Gastrocnemius medialis (tissue), 4 donors: ENCODE measurements around the gene C1QTNF6. TPM values are rescaled to one million over a fixed set of nuclear protein-coding genes. Genes with fewer than 3 reads are reported as not detected.

Source experiments
- ATAC-seq, 2 donors: fragments of 150-250 bp; one replicate each; pipeline ENCODE4 v1.9.1; 2016
- DNase-seq, 2 donors: peaks; one replicate each; pipeline ENCODE4 v3.0.0-alpha.2; 2019
- H3K27ac ChIP-seq, 4 donors: fragments of 200-600 bp; sonication (generic); 1 replicate in 1 of 4; 2 replicates in 3 of 4; pipeline ENCODE4 v1.5.1; 2016 to 2018; ENCODE audit warnings: mild to moderate bottlenecking in 2 of 4, moderate library complexity in 1 of 4
- H3K27me3 ChIP-seq, 3 donors: fragments of 200-600 bp; sonication (generic) in 2 of 3; 1 replicate in 1 of 3; 2 replicates in 2 of 3; pipeline versions ENCODE4 v1.5.1 to v1.6.0; 2016 to 2019; ENCODE audit warnings: mild to moderate bottlenecking in 1 of 3, moderate library complexity in 1 of 3
- H3K36me3 ChIP-seq, 2 donors: fragments of 200-600 bp; sonication (generic) in 1 of 2; one replicate each; pipeline ENCODE4 v1.5.1; 2017 to 2018
- H3K4me1 ChIP-seq, 2 donors: fragments of 200-600 bp; sonication (generic) in 1 of 2; one replicate each; pipeline ENCODE4 v1.5.1; 2016 to 2017; ENCODE audit warnings: mild to moderate bottlenecking in 2 of 2
- H3K4me3 ChIP-seq, 4 donors: fragments of 200-600 bp; sonication (generic) in 3 of 4; 1 replicate in 1 of 4; 2 replicates in 3 of 4; pipeline ENCODE4 v1.5.1; 2016 to 2019; ENCODE audit warnings: mild to moderate bottlenecking in 2 of 4
- H3K9me3 ChIP-seq, 3 donors: fragments of 200-600 bp; sonication (generic) in 2 of 3; 1 replicate in 1 of 3; 2 replicates in 2 of 3; pipeline ENCODE4 v1.5.1; 2016 to 2019
- CTCF ChIP-seq, 5 experiments: fragments of 450-650 bp in 3 of 5; fragments of 200-600 bp in 2 of 5; sonication (generic) in 2 of 5; IDR thresholded peaks in 4 of 5; conservative IDR thresholded peaks in 1 of 5; 1 replicate in 4 of 5; 2 replicates in 1 of 5; pipeline ENCODE4 v1.5.1; 2016 to 2019; ENCODE audit warnings: antibody characterized with exemption in 5 of 5, mild to moderate bottlenecking in 3 of 5, moderate library complexity in 3 of 5
- POLR2A ChIP-seq, 2 donors: fragments of 450-650 bp; IDR thresholded peaks; one replicate each; pipeline ENCODE4 v1.6.1; 2017; ENCODE audit warnings: antibody characterized with exemption in 2 of 2, mild to moderate bottlenecking in 2 of 2, moderate library complexity in 2 of 2
- in situ Hi-C, 4 donors: fragments of 200-750 bp; cut with MboI; loops; one replicate each; pipeline versions ENCODE4 v1.15.0 to v1.8.0; 2017; ENCODE audit warnings: low sequenced_read_pairs in 4 of 4
- intact Hi-C: fragments of 100-400 bp; cut with DNase I; formaldehyde crosslinking; loops from one replicate; pipeline ENCODE4 v1.15.1; 2023; ENCODE audit warnings: low total_unique reads
- total RNA-seq, 4 donors: library from RNA; depleted of rRNA; stranded (reverse); fragments of >200 nt; gene quantifications; one replicate each; pipeline versions ENCODE4 v1.1.0 to v1.2.3, GENCODE V29; 2016

The C1QTNF6 gene
- total RNA-seq, 4 donors from 2014 or later: 0.46 to 1.00 (median 0.84) TPM

GRCh38 chr22:37147186-37147990 lies 40.7 kb downstream of the C1QTNF6 start:
- Histone ChIP-seq H3K4me1 (no peaks in the 10 kb centered on the region), H3K9me3 (peaks cover 0 to 6% (median 0%) of the 10 kb centered on the region in 3 donors), H3K27ac (no peak overlapping the region), H3K4me3 (no peak overlapping the region), H3K27me3 (peaks cover 0 to 8% (median 4%) of the 10 kb centered on the region in 3 donors), H3K36me3 (no peaks in the 10 kb centered on the region)
- in situ Hi-C loops: no loop called here
- ATAC-seq (no peak), DNase-seq (no peak)
- intact Hi-C loops: no loop called here
- TF ChIP-seq CTCF (IDR thresholded peaks at IDR 0.05 in 4 of 5, conservative IDR thresholded peaks at IDR 0.05 in 1 of 5) (no peak), POLR2A (IDR thresholded peaks at IDR 0.05) (no peak)

GRCh38 chr22:37146507-37147180 lies 41.4 kb downstream of the C1QTNF6 start:
- TF ChIP-seq CTCF (IDR thresholded peaks at IDR 0.05 in 4 of 5, conservative IDR thresholded peaks at IDR 0.05 in 1 of 5): no peak
- TF ChIP-seq POLR2A (IDR thresholded peaks at IDR 0.05): no peak
- no peak overlapping the region for H3K4me3 ChIP-seq
- peaks cover 0 to 3% (median 0%) of the 10 kb centered on the region in 3 donors for H3K9me3 ChIP-seq
- in situ Hi-C loops: no loop called here
- no peak overlapping the region for H3K27ac ChIP-seq
- peaks cover 0 to 7% (median 4%) of the 10 kb centered on the region in 3 donors for H3K27me3 ChIP-seq
- intact Hi-C loops: no loop called here
- no peaks in the 10 kb centered on the region for H3K4me1 ChIP-seq
- no peak for ATAC-seq
- DNase-seq: no peak
- H3K36me3 ChIP-seq: no peaks in the 10 kb centered on the region

GRCh38 chr22:37146051-37146385 lies 42.0 kb downstream of the C1QTNF6 start:
- ATAC-seq: no peak
- Histone ChIP-seq H3K4me3 (no peak overlapping the region), H3K36me3 (no peaks in the 10 kb centered on the region), H3K4me1 (no peaks in the 10 kb centered on the region), H3K27me3 (peaks cover 0 to 7% (median 4%) of the 10 kb centered on the region in 3 donors), H3K27ac (no peak overlapping the region), H3K9me3 (no peaks in the 10 kb centered on the region)
- no peak for DNase-seq
- in situ Hi-C loops (no loop called here), intact Hi-C loops (no loop called here)
- TF ChIP-seq POLR2A (IDR thresholded peaks at IDR 0.05) (no peak), CTCF (IDR thresholded peaks at IDR 0.05 in 4 of 5, conservative IDR thresholded peaks at IDR 0.05 in 1 of 5) (no peak)

- no peak overlapping the region for H3K27ac ChIP-seq
- H3K27me3 ChIP-seq: peaks cover 0 to 7% (median 0%) of the 10 kb centered on the region in 3 donors
- intact Hi-C loops: no loop called here
- no peaks in the 10 kb centered on the region for H3K36me3 ChIP-seq
- H3K9me3 ChIP-seq: no peaks in the 10 kb centered on the region
- TF ChIP-seq CTCF (IDR thresholded peaks at IDR 0.05 in 4 of 5, conservative IDR thresholded peaks at IDR 0.05 in 1 of 5) (no peak), POLR2A (IDR thresholded peaks at IDR 0.05) (no peak)
- no peak overlapping the region for H3K4me3 ChIP-seq
- DNase-seq (no peak), ATAC-seq (no peak)
- H3K4me1 ChIP-seq: no peaks in the 10 kb centered on the region
- in situ Hi-C loops: no loop called here
These were observed 42.6 kb downstream of the C1QTNF6 start for GRCh38 chr22:37145180-37146050.
